ENCODE data around the gene GJB4. TPM values are rescaled to one million over a fixed set of nuclear protein-coding genes. Genes with fewer than 3 reads are reported as not detected.
"Not testable (repeated sequence)": the region's sequence is repeated elsewhere in the genome, so short reads cannot be mapped to it uniquely, and the experiment has no call there.

Gene GJB4
- total RNA-seq, 1 donor from 2014 or later: 6.1 TPM

- DNase-seq (ENCODE audit: low spot score): no peak
Observed at GRCh38 chr1:34746785-34747637, 12.5 kb upstream of the GJB4 start.

- no peak for DNase-seq (ENCODE audit: low spot score)
Observed at GRCh38 chr1:34747638-34747941, 11.9 kb upstream of the GJB4 start.

- no peak for DNase-seq (ENCODE audit: low spot score)
Observed at GRCh38 chr1:34749992-34750391, 9.5 kb upstream of the GJB4 start.

GRCh38 chr1:34750610-34751009 is 8.9 kb upstream of the GJB4 start:
- DNase-seq (ENCODE audit: low spot score): peak; percentile 27

- no peak for DNase-seq (ENCODE audit: low spot score)
Observed at GRCh38 chr1:34753163-34753562, 6.4 kb upstream of the GJB4 start.

- no peak for DNase-seq (ENCODE audit: low spot score)
Observed at GRCh38 chr1:34754964-34755637, 4.4 kb upstream of the GJB4 start, which contains the start of gene GJB5. TSS of gene GJB5 (plus strand) at chr1:34755047. CDS start at chr1:34757331, 2,284 bp downstream.

GRCh38 chr1:34755961-34756360 is 3.6 kb upstream of the GJB4 start:
- DNase-seq (ENCODE audit: low spot score): no peak

- DNase-seq (ENCODE audit: low spot score): no peak
Observed at GRCh38 chr1:34757386-34757785, 2.2 kb upstream of the GJB4 start.

GRCh38 chr1:34758751-34759150 is 789 bp upstream of the GJB4 start:
- no peak for DNase-seq (ENCODE audit: low spot score)

GRCh38 chr1:34761176-34761761 is 1.7 kb downstream of the GJB4 start:
- no peak for DNase-seq (ENCODE audit: low spot score)

- DNase-seq (ENCODE audit: low spot score): no peak
Observed at GRCh38 chr1:34761776-34762307, 2.3 kb downstream of the GJB4 start.

- DNase-seq (ENCODE audit: low spot score): no peak
Observed at GRCh38 chr1:34762474-34763141, 3.1 kb downstream of the GJB4 start.

- peak; percentile 51 for DNase-seq (ENCODE audit: low spot score)
Observed at GRCh38 chr1:34763142-34763781, 3.7 kb downstream of the GJB4 start.

- DNase-seq (ENCODE audit: low spot score): no peak
Observed at GRCh38 chr1:34768856-34769255, 9.3 kb downstream of the GJB4 start.

GRCh38 chr1:34770891-34771504 is 11.5 kb downstream of the GJB4 start:
- DNase-seq (ENCODE audit: low spot score): no peak

- DNase-seq (ENCODE audit: low spot score): no peak
Observed at GRCh38 chr1:34771573-34772371, 12.2 kb downstream of the GJB4 start.

- DNase-seq (ENCODE audit: low spot score): not testable (repeated sequence)
Observed at GRCh38 chr1:34773114-34773513, 13.6 kb downstream of the GJB4 start.

GRCh38 chr1:34774957-34775356 is 15.4 kb downstream of the GJB4 start:
- no peak for DNase-seq (ENCODE audit: low spot score)

GRCh38 chr1:34776911-34777310 is 17.4 kb downstream of the GJB4 start:
- DNase-seq (ENCODE audit: low spot score): no peak
